DND-41 (cell line): ENCODE measurements around the gene ZNF622.

Experiments
- EZH2 ChIP-seq: IDR thresholded peaks from 3 replicates; pipeline ENCODE4 v1.6.1; 2012; ENCODE audit warnings: borderline replicate concordance, low read depth, mild to moderate bottlenecking, moderate library complexity, low read length, inconsistent platforms; ENCODE audit not compliant: severe bottlenecking
- TF ChIP-seq, protein P1 (sequence below): IDR thresholded peaks from 2 replicates; pipeline ENCODE4 v1.5.1; 2012; ENCODE audit warnings: borderline replicate concordance, low read length, moderate library complexity, mild to moderate bottlenecking; ENCODE audit not compliant: poor library complexity, severe bottlenecking; ENCODE audit errors: extremely low read depth

GRCh38 chr5:16459451-16459850 is 6.1 kb downstream of the ZNF622 start:
- TF ChIP-seq, protein P1, sequence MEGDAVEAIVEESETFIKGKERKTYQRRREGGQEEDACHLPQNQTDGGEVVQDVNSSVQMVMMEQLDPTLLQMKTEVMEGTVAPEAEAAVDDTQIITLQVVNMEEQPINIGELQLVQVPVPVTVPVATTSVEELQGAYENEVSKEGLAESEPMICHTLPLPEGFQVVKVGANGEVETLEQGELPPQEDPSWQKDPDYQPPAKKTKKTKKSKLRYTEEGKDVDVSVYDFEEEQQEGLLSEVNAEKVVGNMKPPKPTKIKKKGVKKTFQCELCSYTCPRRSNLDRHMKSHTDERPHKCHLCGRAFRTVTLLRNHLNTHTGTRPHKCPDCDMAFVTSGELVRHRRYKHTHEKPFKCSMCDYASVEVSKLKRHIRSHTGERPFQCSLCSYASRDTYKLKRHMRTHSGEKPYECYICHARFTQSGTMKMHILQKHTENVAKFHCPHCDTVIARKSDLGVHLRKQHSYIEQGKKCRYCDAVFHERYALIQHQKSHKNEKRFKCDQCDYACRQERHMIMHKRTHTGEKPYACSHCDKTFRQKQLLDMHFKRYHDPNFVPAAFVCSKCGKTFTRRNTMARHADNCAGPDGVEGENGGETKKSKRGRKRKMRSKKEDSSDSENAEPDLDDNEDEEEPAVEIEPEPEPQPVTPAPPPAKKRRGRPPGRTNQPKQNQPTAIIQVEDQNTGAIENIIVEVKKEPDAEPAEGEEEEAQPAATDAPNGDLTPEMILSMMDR, result no peak
- no peak for TF ChIP-seq EZH2
